HepG2 (cell line): Measurements from ENCODE around the gene KCNJ14. TPM values are rescaled to one million over a fixed set of nuclear protein-coding genes. Genes with fewer than 3 reads are reported as not detected.

Experiments used
- CHD2 ChIP-seq: IDR thresholded peaks from 2 replicates; pipeline ENCODE4 v1.6.1; 2011; ENCODE audit warnings: low read depth, low read length, improper control_type of control experiment
- FOSL1 ChIP-seq: sonication (generic); formaldehyde crosslinking; IDR thresholded peaks from 2 replicates; pipeline ENCODE4 v1.9.0; 2021; ENCODE audit warnings: missing genetic modification reagents, borderline replicate concordance
- FUBP1 ChIP-seq: sonication (generic); formaldehyde crosslinking; IDR thresholded peaks from 2 replicates; pipeline ENCODE4 v1.5.1; 2020; ENCODE audit warnings: missing genetic modification reagents, mild to moderate bottlenecking, borderline replicate concordance
- HOXD1 ChIP-seq: sonication (generic); formaldehyde crosslinking; IDR thresholded peaks from 2 replicates; pipeline ENCODE4 v1.5.0; 2020; ENCODE audit warnings: missing genetic modification reagents
- KDM5A ChIP-seq: fragments of 200-600 bp; sonication (generic); IDR thresholded peaks from 2 replicates; pipeline ENCODE4 v1.7.0; 2018; ENCODE audit warnings: antibody characterized with exemption, mild to moderate bottlenecking, low read length, borderline replicate concordance
- MAFG ChIP-seq: sonication (generic); formaldehyde crosslinking; IDR thresholded peaks from 2 replicates; pipeline ENCODE4 v1.5.1; 2020; ENCODE audit warnings: mild to moderate bottlenecking, missing genetic modification reagents
- MEF2D ChIP-seq: sonication (generic); formaldehyde crosslinking; IDR thresholded peaks from 2 replicates; pipeline ENCODE4 v1.5.1; 2020; ENCODE audit warnings: mild to moderate bottlenecking, missing genetic modification reagents
- MTERF4 ChIP-seq: sonication (generic); formaldehyde crosslinking; IDR thresholded peaks from 2 replicates; pipeline ENCODE4 v1.8.0; 2023; ENCODE audit warnings: mild to moderate bottlenecking, missing genetic modification reagents
- MXI1 ChIP-seq: IDR thresholded peaks from 3 replicates; pipeline ENCODE4 v1.6.1; 2012; ENCODE audit warnings: low read depth, low read length, inconsistent platforms, borderline replicate concordance
- NFE2L2 ChIP-seq: fragments of 150-350 bp; IDR thresholded peaks from 2 replicates; pipeline ENCODE4 v1.6.1; 2014; ENCODE audit warnings: low read length
- PHF8 ChIP-seq: sonication (generic); formaldehyde crosslinking; IDR thresholded peaks from 2 replicates; pipeline ENCODE4 v1.5.0; 2020; ENCODE audit warnings: missing genetic modification reagents
- PPARG ChIP-seq: conservative IDR thresholded peaks from 2 replicates; pipeline ENCODE4 v1.6.1; 2016; ENCODE audit warnings: missing biosample characterization, missing genetic modification reagents
- SNRNP70 ChIP-seq: fragments of 200-400 bp; formaldehyde crosslinking; IDR thresholded peaks from 2 replicates; pipeline ENCODE4 v1.6.1; 2017; ENCODE audit warnings: mild to moderate bottlenecking, low read depth, low read length, moderate library complexity
- TFDP2 ChIP-seq: sonication (generic); formaldehyde crosslinking; IDR thresholded peaks from 2 replicates; pipeline ENCODE4 v1.4.0; 2020; ENCODE audit warnings: missing genetic modification reagents
- ZHX2 ChIP-seq, 2 experiments: sonication (generic) in 1 of 2; formaldehyde crosslinking in 1 of 2; IDR thresholded peaks; 2 replicates each; pipeline versions ENCODE4 v1.6.1 to v1.9.0; 2014 to 2022; ENCODE audit warnings: antibody characterized with exemption in 1 of 2, borderline replicate concordance in 1 of 2, inconsistent platforms in 1 of 2, low read depth in 1 of 2, missing genetic modification reagents in 1 of 2
- ZKSCAN8 ChIP-seq: IDR thresholded peaks from 2 replicates; pipeline ENCODE4 v1.6.1; 2016; ENCODE audit warnings: borderline replicate concordance, missing genetic modification reagents, missing compliant biosample characterization
- ZNF121 ChIP-seq: sonication (generic); formaldehyde crosslinking; IDR thresholded peaks from 2 replicates; pipeline ENCODE4 v1.5.0; 2020; ENCODE audit warnings: mild to moderate bottlenecking, missing genetic modification reagents
- ZNF260 ChIP-seq: sonication (generic); formaldehyde crosslinking; IDR thresholded peaks from 2 replicates; pipeline ENCODE4 v1.4.0; 2020; ENCODE audit warnings: missing genetic modification reagents, low read depth, mild to moderate bottlenecking, borderline replicate concordance
- ZNF746 ChIP-seq: sonication (generic); formaldehyde crosslinking; IDR thresholded peaks from 2 replicates; pipeline ENCODE4 v1.8.0; 2022; ENCODE audit warnings: mild to moderate bottlenecking, missing genetic modification reagents
- polyA plus RNA-seq, 8 experiments: library from polyadenylated mRNA; depleted of rRNA in 3 of 8; stranded (reverse) in 7 of 8; unstranded in 1 of 8; fragments of >200 nt; fragmentation: Illumina TruSeq in 4 of 8; extraction: Trizol in 4 of 8; gene quantifications; 2 replicates each; pipeline versions ENCODE4 v1.2.1 to v1.2.3, GENCODE V29; 2011 to 2016; ENCODE audit warnings: low read depth in 4 of 8, missing spikeins in 1 of 8, mixed read lengths in 1 of 8; ENCODE audit not compliant: insufficient read depth in 1 of 8
- total RNA-seq, 5 experiments: library from RNA; depleted of rRNA; stranded (reverse); fragments of >200 nt; fragmentation: Illumina TruSeq; extraction: Trizol; gene quantifications; 2 replicates each; pipeline ENCODE4 v1.2.3, GENCODE V29; 2016; ENCODE audit warnings: low read depth in 1 of 5
- TF ChIP-seq, protein P1 (sequence below): IDR thresholded peaks from 2 replicates; pipeline ENCODE4 v1.6.1; 2016; ENCODE audit warnings: missing genetic modification reagents, missing compliant biosample characterization

Gene KCNJ14
- total and polyA plus RNA-seq, 2 of the 13 experiments (the other 11 are each of a cell fraction or from before 2014, with no cell fraction given) = 0.20 to 0.51 TPM

- no peak for TF ChIP-seq MTERF4
- TF ChIP-seq, protein P1, sequence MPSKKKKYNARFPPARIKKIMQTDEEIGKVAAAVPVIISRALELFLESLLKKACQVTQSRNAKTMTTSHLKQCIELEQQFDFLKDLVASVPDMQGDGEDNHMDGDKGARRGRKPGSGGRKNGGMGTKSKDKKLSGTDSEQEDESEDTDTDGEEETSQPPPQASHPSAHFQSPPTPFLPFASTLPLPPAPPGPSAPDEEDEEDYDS (CRISPR knock-in tag) = peak; percentile 71
- TF ChIP-seq MEF2D (CRISPR knock-in tag) = no peak; the same call in 1 of the 2 replicates
- TF ChIP-seq TFDP2 (CRISPR knock-in tag) = peak; percentile 31; the same call in 1 of the 2 replicates
- TF ChIP-seq KDM5A = no peak
- TF ChIP-seq MXI1 = peak; percentile 95; the same call in 2 of the 3 replicates
- TF ChIP-seq SNRNP70 = no peak
- 0 out of 2 replicates have a peak, but pooled peaks have one; percentile 35 for TF ChIP-seq ZHX2 (IDR thresholded peaks at IDR 0.05; ENCODE audit: low read depth)
- no peak for TF ChIP-seq ZHX2 (CRISPR knock-in tag; IDR thresholded peaks at IDR 0.05; ENCODE audit: borderline replicate concordance)
- TF ChIP-seq PPARG (CRISPR knock-in tag) = no peak
- no peak for TF ChIP-seq ZNF746 (CRISPR knock-in tag)
- no peak for TF ChIP-seq FOSL1
- no peak for TF ChIP-seq MAFG (CRISPR knock-in tag)
- no peak for TF ChIP-seq FUBP1 (CRISPR knock-in tag)
- no peak for TF ChIP-seq ZKSCAN8 (CRISPR knock-in tag)
- TF ChIP-seq PHF8 (CRISPR knock-in tag) = no peak
- TF ChIP-seq NFE2L2 = no peak
- no peak for TF ChIP-seq ZNF260 (CRISPR knock-in tag)
- no peak for TF ChIP-seq ZNF121
- peak; percentile 72 for TF ChIP-seq CHD2
- no peak for TF ChIP-seq HOXD1 (CRISPR knock-in tag)
Measured at GRCh38 chr19:48468772-48469288, 13.5 kb downstream of the KCNJ14 start (continued).
